GM19324 (cell line): ENCODE data around the gene TNRC6B.
"Not testable (repeated sequence)": the region's sequence is repeated elsewhere in the genome, so short reads cannot be mapped to it uniquely, and the experiment has no call there.

Experiments used
- ATAC-seq: cut with Tn5 transposase; IDR thresholded peaks from one replicate; pipeline ENCODE4 v1.9.1; 2021; ENCODE audit warnings: mild to moderate bottlenecking, moderate library complexity; ENCODE audit not compliant: unreplicated experiment, low FRiP score

Gene TNRC6B

GRCh38 chr22:40346185-40347118 is 168.7 kb downstream of the TNRC6B start, which contains the start of gene ADSL:
Gene ADSL, plus strand, starts transcription at chr22:40346500. Its CDS starts 59 bp downstream, at chr22:40346559.
- peak; percentile 84 for ATAC-seq

- ATAC-seq = no peak
Observed at GRCh38 chr22:40347300-40347699, 169.6 kb downstream of the TNRC6B start.

GRCh38 chr22:40348025-40348658 is 170.4 kb downstream of the TNRC6B start:
- ATAC-seq = no peak

- ATAC-seq = no peak
Observed at GRCh38 chr22:40352763-40353162, 175.0 kb downstream of the TNRC6B start.

- ATAC-seq = no peak
Observed at GRCh38 chr22:40361100-40361499, 183.4 kb downstream of the TNRC6B start.

- ATAC-seq = no peak
Observed at GRCh38 chr22:40363059-40363458, 185.3 kb downstream of the TNRC6B start.

- no peak for ATAC-seq
Observed at GRCh38 chr22:40364431-40364830, 186.7 kb downstream of the TNRC6B start.

- no peak for ATAC-seq
Observed at GRCh38 chr22:40366068-40366467, 188.3 kb downstream of the TNRC6B start.

GRCh38 chr22:40367342-40367741 is 189.6 kb downstream of the TNRC6B start:
- ATAC-seq = no peak

- ATAC-seq = no peak
Observed at GRCh38 chr22:40368016-40368415, 190.3 kb downstream of the TNRC6B start.

- ATAC-seq = no peak
Observed at GRCh38 chr22:40368836-40369235, 191.1 kb downstream of the TNRC6B start.

GRCh38 chr22:40374567-40374966 is 196.8 kb downstream of the TNRC6B start:
- no peak for ATAC-seq

- no peak for ATAC-seq
Observed at GRCh38 chr22:40376149-40376548, 198.4 kb downstream of the TNRC6B start.

- no peak for ATAC-seq
Observed at GRCh38 chr22:40377931-40378330, 200.2 kb downstream of the TNRC6B start.

- not testable (repeated sequence) for ATAC-seq
Observed at GRCh38 chr22:40378448-40378847, 200.7 kb downstream of the TNRC6B start.

GRCh38 chr22:40381461-40381860 is 203.7 kb downstream of the TNRC6B start:
- no peak for ATAC-seq

- ATAC-seq = no peak
Observed at GRCh38 chr22:40383905-40384304, 206.2 kb downstream of the TNRC6B start.

- ATAC-seq = no peak
Observed at GRCh38 chr22:40385036-40385782, 207.5 kb downstream of the TNRC6B start.
